Activated CD4-positive, alpha-beta T cell treated with anti-CD3 and anti-CD28 coated beads for 1 hour (primary cell): ENCODE data around the gene UBAP2L.

Source experiments
- DNase-seq: peaks from one replicate; pipeline ENCODE4 v3.0.0-alpha.2; 2020

The UBAP2L gene, protein sequence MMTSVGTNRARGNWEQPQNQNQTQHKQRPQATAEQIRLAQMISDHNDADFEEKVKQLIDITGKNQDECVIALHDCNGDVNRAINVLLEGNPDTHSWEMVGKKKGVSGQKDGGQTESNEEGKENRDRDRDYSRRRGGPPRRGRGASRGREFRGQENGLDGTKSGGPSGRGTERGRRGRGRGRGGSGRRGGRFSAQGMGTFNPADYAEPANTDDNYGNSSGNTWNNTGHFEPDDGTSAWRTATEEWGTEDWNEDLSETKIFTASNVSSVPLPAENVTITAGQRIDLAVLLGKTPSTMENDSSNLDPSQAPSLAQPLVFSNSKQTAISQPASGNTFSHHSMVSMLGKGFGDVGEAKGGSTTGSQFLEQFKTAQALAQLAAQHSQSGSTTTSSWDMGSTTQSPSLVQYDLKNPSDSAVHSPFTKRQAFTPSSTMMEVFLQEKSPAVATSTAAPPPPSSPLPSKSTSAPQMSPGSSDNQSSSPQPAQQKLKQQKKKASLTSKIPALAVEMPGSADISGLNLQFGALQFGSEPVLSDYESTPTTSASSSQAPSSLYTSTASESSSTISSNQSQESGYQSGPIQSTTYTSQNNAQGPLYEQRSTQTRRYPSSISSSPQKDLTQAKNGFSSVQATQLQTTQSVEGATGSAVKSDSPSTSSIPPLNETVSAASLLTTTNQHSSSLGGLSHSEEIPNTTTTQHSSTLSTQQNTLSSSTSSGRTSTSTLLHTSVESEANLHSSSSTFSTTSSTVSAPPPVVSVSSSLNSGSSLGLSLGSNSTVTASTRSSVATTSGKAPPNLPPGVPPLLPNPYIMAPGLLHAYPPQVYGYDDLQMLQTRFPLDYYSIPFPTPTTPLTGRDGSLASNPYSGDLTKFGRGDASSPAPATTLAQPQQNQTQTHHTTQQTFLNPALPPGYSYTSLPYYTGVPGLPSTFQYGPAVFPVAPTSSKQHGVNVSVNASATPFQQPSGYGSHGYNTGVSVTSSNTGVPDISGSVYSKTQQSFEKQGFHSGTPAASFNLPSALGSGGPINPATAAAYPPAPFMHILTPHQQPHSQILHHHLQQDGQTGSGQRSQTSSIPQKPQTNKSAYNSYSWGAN

GRCh38 chr1:154220071-154220969, at the start of gene UBAP2L:
UBAP2L (plus strand) TSS chr1:154220955; CDS start chr1:154225124, 4,169 bp downstream.
- peak; percentile 99 for DNase-seq

GRCh38 chr1:154171223-154171583, 49.6 kb upstream of the UBAP2L start:
- no peak for DNase-seq

DNA sequence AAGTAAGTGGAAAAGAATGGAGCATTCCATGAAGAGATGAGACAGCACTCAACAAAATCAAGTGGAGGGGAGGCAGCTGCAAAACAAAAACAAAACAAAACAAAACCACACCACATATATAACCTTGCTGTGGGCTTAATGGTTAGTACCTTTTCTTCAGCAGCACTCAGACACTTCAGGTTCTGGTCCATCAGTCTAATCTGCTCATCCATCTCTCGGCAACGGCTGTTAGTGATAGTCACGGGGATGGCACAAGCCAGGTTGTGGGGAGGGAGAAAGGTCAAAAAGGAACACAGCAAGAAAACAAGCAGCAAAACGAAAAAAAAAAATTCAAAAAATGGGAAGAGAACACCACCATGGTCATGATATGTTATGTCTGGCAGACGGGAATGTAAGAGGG, 48.9 kb upstream of the UBAP2L start:
- DNase-seq, result no peak

DNA sequence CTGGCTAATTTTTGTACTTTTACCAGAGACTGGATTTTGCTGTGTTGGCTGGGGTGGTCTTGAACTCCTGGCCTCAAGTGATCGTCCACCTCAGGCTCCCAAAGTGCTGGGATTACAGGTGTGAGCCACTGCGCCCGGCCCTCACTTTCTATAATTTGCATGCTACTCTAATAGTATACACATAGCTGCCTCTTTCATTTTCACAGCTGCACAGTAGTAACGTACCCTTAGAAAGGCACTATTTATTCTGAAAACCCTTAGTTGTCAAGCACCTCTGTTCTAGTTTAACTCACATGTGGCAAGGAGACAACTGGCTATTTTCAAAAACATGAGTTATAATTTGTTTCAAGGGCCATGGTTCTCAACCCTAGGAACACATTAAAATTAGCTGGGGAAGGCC, 46.1 kb upstream of the UBAP2L start:
- DNase-seq, result no peak

- DNase-seq, result no peak
Measured at GRCh38 chr1:154176337-154176736, 44.4 kb upstream of the UBAP2L start.

DNA sequence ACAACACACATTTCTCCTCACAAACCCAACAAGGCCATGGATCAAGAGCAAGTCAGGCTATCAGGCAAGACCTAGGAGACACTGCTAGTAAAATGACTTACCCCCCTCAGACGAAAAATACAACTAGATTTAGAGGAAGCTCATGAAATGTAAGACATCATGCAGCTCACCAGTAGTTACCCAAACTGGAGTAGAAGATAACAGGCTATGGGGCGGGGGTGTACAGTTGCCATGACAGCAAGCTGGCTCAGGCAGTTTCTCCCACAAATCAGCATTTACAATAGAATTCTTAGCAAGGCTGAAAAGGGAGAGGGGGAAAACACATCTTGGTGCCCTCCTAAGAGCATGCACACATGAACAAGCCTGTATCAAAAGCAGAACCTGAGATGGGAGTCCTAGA, 42.7 kb upstream of the UBAP2L start:
- no peak for DNase-seq

DNA sequence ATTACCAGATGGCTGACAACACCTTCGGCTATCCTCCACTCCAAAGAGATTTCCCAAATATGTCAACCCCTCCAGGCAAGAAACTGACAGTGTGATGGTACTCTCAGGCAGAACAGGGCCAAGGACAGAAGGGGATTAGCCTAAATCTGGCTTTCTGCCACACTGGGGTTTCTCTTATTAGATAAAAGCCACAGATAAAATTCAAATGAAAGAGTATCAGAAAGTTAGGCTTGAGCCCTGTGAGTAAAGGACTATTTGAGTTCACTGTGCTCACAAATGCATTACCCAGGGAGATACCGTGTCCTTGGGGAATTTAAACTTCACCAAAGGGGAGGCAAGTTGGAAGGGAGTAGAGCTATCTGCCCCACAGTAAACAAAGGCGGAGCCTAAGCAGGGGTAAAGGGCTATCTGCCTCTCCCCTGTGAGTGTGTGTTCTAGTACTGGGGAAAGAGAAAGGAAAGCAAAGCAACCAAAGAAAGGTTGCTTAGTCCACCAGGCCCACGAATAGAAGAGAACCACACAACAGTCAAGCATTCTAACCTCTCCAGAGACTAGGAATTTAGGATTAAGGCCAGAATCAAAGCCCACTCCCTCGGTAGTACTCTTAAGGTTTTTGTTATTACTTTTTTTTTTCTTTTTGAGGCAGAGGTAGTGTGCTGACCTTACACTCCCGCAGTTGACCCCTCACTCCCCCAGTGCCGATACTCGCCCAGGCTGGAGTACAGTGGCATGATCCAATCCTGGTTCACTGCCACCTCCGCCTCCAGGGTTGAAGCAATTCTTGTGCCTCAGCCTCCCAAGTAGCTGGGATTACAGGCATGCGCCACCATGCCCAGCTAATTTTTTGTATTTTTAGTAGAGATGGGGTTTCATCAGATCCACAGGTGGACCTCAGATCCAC, 41.6 kb upstream of the UBAP2L start:
- no peak for DNase-seq

- DNase-seq, result no peak
Measured at GRCh38 chr1:154179946-154180687, 40.6 kb upstream of the UBAP2L start.

DNA sequence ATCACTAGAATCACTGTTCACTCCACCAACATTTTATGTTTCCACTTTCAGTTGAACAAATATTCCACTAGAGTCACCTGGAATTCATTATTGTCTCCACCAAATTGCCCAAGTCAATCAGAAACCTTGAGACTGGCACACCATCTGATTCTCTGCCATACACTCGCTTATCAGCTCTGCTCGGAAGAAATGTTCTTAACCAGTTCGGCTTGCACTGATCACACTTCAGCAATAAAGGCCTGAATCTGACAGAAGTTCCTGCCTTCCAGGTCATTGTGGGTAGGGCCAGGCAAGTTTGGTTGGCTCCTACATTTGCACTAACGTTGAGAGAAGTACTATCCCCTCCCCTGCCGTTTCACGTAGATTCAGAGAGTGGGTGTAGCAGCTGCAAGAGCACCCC, 38.8 kb upstream of the UBAP2L start:
- DNase-seq, result no peak

- DNase-seq, result peak; percentile 36
Measured at GRCh38 chr1:154182344-154183045, 38.3 kb upstream of the UBAP2L start.

DNA sequence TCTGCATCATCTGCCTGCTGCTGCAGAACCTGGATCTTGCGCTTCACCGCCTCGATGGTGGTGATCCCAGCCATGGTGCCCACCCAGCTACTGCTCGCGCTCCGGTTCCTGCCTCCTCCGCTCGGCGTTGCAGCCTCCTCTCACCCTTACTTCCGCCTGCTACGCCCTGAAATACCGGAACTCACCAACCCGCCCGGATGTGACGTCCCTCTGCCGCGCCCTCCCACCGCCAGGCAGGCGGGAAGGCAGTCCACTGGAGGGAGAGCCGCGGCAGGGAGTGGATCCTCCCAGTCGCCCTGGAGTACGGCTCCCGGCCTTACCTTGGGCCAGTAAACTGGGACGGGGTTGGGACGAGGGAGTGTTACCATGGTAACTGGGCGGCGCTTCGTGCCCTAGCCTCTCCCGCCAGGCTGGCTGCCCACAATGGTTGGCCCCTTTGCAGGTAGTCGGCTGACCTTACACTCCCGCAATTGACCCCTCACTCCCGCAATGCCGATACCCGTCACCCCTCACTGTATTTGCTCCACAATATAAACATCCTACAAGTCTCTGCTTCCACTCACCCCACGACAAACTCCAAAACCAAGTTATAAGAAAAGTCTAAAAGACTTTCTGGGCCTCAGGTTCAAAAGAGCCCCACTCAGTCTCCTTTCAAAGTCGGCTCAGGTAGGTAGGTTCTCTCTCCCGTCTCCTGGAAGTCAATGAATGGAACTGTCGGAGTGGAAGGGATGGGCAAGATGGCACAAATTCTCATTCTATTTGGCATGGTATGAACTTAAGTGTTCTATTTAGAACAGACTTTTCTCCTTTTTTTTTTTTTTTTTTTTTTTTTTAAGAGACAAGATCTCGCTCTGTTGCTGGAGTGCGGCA, 37.5 kb upstream of the UBAP2L start:
- peak; percentile 90 for DNase-seq

- DNase-seq, result peak; percentile 46
Measured at GRCh38 chr1:154186177-154186576, 34.6 kb upstream of the UBAP2L start.

DNA sequence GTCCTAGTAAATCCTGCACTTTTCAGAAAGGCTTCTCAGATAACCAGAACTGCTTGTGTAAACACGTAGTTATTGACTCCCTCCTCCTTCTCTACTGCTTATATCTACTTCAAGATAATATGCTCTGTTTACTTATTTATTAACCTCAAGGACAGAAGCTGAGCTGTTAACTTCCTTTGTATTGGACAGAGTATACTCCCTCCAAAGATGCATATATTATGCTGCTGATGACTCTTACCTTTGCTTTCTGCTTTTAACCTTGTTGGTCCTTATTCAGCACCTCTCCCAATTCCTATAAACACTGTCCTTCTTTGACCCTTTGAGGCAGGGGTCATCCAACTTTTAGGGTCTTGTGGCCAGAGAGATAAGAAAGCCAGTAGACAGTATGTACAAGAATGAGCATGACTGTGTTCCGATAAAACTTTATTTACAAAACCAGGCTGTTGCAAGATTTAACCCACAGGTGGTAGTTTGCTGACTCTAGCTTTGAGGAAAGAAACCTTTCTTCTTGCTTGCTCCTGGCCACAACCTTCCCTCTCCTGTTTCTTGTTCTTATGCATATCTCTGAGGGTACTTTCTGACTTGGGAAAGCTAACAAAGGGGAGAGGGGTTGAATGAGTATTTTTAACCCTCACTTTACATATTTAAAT, 33.8 kb upstream of the UBAP2L start:
- DNase-seq, result no peak

- no peak for DNase-seq
Measured at GRCh38 chr1:154190550-154190949, 30.2 kb upstream of the UBAP2L start.

DNA sequence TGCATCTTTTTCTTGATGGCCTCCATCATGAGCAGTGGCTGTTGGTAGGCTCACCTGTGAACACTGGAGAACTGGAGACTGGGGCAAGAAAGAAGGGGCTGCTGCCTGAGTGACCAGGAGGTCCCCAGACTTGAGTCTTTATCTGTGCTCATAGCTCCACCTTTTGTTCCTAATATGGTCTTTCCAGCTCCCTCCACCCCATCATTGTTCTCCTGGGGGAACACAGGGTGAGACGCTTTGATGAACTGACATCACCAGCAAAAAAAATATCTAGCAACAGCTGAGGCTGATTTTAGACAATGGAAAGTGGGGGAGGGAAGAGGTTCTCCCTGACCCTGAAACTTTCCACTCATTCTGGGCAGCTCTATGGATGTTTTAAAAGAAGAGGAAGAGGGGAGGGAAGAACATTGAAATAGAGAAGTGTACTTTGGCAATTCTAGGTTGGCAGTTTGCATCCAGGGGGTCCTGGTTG, 28.7 kb upstream of the UBAP2L start, which contains the start of gene TPM3:
TPM3 (minus strand) TSS at position 111 of the 472 bp plus-strand sequence; CDS start at position 29, 82 bp downstream.
- DNase-seq, result no peak

DNA sequence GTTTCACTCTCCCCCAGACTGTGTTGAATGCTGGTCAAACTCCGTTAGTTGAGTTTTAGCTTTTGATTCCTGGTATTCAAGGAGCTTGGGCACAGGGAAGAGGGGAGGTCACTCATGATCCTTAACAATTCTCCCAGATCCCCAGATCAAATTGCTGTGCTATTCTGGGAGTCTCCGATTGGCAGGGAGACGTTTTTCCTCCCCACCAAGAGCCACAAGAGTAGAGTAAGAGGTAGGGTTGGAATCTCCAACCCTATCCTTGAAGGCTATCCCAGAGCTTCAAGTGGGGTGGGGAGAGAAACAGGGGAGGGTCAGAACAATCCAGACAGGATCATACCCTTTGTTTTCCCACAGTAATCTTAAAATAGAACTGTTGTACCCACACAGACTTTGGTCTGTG, 28.3 kb upstream of the UBAP2L start:
- DNase-seq, result no peak

- no peak for DNase-seq
Measured at GRCh38 chr1:154193821-154194220, 26.9 kb upstream of the UBAP2L start.
